CD4-positive, alpha-beta T cell (primary cell): ENCODE data around the gene ZCCHC2. TPM values are rescaled to one million over a fixed set of nuclear protein-coding genes. Genes with fewer than 3 reads are reported as not detected.
A peak's percentile ranks its signal among the peaks of the same experiment; 100 is the strongest.

ENCODE experiments used
- ATAC-seq: fragments of 200-7000 bp; cut with Tn5 transposase; one replicate; pipeline ENCODE4 v1.10.0; 2022; ENCODE audit warnings: mild to moderate bottlenecking; ENCODE audit not compliant: poor library complexity
- CTCF ChIA-PET: fragments of 350-600 bp; sonication (Branson Sonifier 250); formaldehyde crosslinking; loops from one replicate; lab custom pipeline; 2021; ENCODE audit warnings: antibody characterized with exemption, inconsistent platforms; lab: Charles Lee
- POLR2A ChIA-PET: fragments of 350-600 bp; sonication (Branson Sonifier 250); formaldehyde crosslinking; loops from one replicate; lab custom pipeline; 2021; ENCODE audit warnings: antibody characterized with exemption, inconsistent platforms; lab: Charles Lee
- DNase-seq, 14 experiments: peaks; one replicate each; pipeline ENCODE4 v3.0.0-alpha.2; 2013 to 2020; ENCODE audit warnings: mixed read lengths in 2 of 14
- H3K27ac ChIP-seq, 2 donors: one replicate each; pipeline versions ENCODE4 v1.5.1 to v1.7.0; 2013; ENCODE audit warnings: low read length in 2 of 2, low read depth in 1 of 2, mild to moderate bottlenecking in 1 of 2
- H3K27me3 ChIP-seq, 2 experiments: 1 replicate in 1 of 2; 2 replicates in 1 of 2; pipeline versions ENCODE4 v1.6.1 to v1.7.0; 2013; ENCODE audit warnings: low read length in 2 of 2, control low read depth in 1 of 2, mild to moderate bottlenecking in 1 of 2, moderate library complexity in 1 of 2; ENCODE audit not compliant: insufficient read depth in 2 of 2, control insufficient read depth in 1 of 2
- H3K36me3 ChIP-seq: one replicate; pipeline ENCODE4 v1.6.1; 2013; ENCODE audit warnings: low read length, control low read depth; ENCODE audit not compliant: insufficient read depth
- H3K4me1 ChIP-seq: one replicate; pipeline ENCODE4 v1.6.1; 2013; ENCODE audit warnings: low read length, control low read depth; ENCODE audit not compliant: insufficient read depth
- H3K4me3 ChIP-seq: one replicate; pipeline ENCODE4 v1.5.1; 2013; ENCODE audit warnings: mild to moderate bottlenecking, low read length, moderate library complexity
- H3K9me3 ChIP-seq, 2 experiments: 1 replicate in 1 of 2; 2 replicates in 1 of 2; pipeline versions ENCODE4 v1.6.1 to v1.7.0; 2013; ENCODE audit warnings: low read length in 2 of 2, mild to moderate bottlenecking in 2 of 2, control low read depth in 1 of 2, moderate library complexity in 1 of 2; ENCODE audit not compliant: control insufficient read depth in 1 of 2, insufficient read depth in 1 of 2
- H3K27ac Mint-ChIP-seq: one replicate; pipeline ENCODE4 v1.8.0; 2020; ENCODE audit warnings: mixed read lengths
- H3K27me3 Mint-ChIP-seq: one replicate; pipeline ENCODE4 v1.8.0; 2021; ENCODE audit warnings: mixed read lengths
- H3K36me3 Mint-ChIP-seq: one replicate; pipeline ENCODE4 v1.8.0; 2021; ENCODE audit warnings: low read depth, mixed read lengths
- H3K4me1 Mint-ChIP-seq: one replicate; pipeline ENCODE4 v1.8.0; 2021; ENCODE audit warnings: low read depth, mixed read lengths
- H3K4me3 Mint-ChIP-seq: one replicate; pipeline ENCODE4 v1.8.0; 2020; ENCODE audit warnings: mild to moderate bottlenecking, mixed read lengths
- H3K9me3 Mint-ChIP-seq: one replicate; pipeline ENCODE4 v1.8.0; 2020; ENCODE audit warnings: mixed read lengths
- intact Hi-C, 2 experiments: fragments of 100-400 bp; cut with DNase I in 1 of 2; cut with micrococcal nuclease in 1 of 2; formaldehyde crosslinking; loops; one replicate each; pipeline versions ENCODE4 v1.15.1 to v1.9.0; 2023 to 2025; cut with DNase I, micrococcal nuclease
- total RNA-seq, 174 experiments: library from RNA in 2 of 174; stranded (reverse) in 2 of 174; gene quantifications; one replicate each; pipeline ENCODE4 v1.2.3 and lab custom pipeline; 2021 to 2026
- TF ChIP-seq, protein P1 (sequence below): fragments of 200-600 bp; IDR thresholded peaks from one replicate; pipeline ENCODE4 v1.8.0; 2022; ENCODE audit warnings: antibody characterized with exemption, mild to moderate bottlenecking

The ZCCHC2 gene
- total RNA-seq, 2 experiments from 2014 or later = 85.0 to 85.4 TPM

DNA sequence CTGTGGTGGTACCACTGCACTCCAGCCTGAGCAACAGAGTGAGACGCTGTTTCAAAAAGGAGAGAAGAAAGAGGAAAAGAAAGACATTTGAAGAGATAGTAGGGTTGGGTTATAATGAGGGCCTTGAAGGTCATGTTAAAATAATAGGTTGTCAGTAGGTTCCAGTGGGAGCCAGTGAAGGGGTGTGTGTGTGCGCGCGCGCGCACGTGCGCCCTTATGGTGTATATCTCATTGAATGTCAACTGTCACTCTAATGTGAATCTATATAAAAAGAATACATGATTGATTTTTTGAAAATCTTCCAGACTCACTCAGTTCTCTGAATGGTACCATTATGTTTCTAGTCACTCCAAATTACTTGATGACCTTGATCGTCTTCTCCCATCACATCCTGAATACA, 9.1 kb downstream of the ZCCHC2 start:
- Histone ChIP-seq H3K36me3 (peaks cover 4% of the 10 kb centered on the region), H3K27me3 (no peaks in the 10 kb centered on the region), H3K4me3 (no peak overlapping the region), H3K27ac (no peak overlapping the region), H3K9me3 (no peaks in the 10 kb centered on the region), H3K4me1 (peaks cover 41% of the 10 kb centered on the region)
- H3K9me3 Mint-ChIP-seq = no peaks in the 10 kb centered on the region
- ATAC-seq (no peak), DNase-seq (no peak)
- no peak overlapping the region for H3K27ac Mint-ChIP-seq
- intact Hi-C loops = no loop called here
- CTCF ChIA-PET = no interaction called here
- H3K27me3 Mint-ChIP-seq = no peaks in the 10 kb centered on the region
- H3K36me3 Mint-ChIP-seq = peaks cover 13% of the 10 kb centered on the region
- peaks cover 87% of the 10 kb centered on the region for H3K4me1 Mint-ChIP-seq
- no peak overlapping the region for H3K4me3 Mint-ChIP-seq
- POLR2A ChIA-PET = no interaction called here
- TF ChIP-seq, protein P1, sequence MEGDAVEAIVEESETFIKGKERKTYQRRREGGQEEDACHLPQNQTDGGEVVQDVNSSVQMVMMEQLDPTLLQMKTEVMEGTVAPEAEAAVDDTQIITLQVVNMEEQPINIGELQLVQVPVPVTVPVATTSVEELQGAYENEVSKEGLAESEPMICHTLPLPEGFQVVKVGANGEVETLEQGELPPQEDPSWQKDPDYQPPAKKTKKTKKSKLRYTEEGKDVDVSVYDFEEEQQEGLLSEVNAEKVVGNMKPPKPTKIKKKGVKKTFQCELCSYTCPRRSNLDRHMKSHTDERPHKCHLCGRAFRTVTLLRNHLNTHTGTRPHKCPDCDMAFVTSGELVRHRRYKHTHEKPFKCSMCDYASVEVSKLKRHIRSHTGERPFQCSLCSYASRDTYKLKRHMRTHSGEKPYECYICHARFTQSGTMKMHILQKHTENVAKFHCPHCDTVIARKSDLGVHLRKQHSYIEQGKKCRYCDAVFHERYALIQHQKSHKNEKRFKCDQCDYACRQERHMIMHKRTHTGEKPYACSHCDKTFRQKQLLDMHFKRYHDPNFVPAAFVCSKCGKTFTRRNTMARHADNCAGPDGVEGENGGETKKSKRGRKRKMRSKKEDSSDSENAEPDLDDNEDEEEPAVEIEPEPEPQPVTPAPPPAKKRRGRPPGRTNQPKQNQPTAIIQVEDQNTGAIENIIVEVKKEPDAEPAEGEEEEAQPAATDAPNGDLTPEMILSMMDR = no peak

DNA sequence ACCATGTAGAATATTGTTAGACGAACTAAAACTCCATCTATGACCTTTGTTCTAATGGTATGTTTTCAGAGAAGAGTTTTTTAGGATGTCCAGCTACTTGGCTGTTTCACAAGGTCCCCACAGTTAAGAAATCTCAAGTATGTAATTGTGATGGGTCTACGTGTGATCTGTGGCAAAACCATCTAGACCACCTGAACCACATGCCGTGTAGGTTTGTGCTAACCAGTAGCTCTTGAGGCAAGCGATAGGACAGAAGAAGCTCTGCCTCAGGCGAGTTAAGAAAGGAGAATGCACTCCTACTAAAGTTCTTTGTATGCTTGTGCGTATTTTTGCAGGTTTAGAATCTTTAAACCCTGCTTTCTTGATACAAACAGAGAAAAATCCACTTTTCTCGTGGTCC, 13.2 kb downstream of the ZCCHC2 start:
- Mint-ChIP-seq H3K27me3 (no peaks in the 10 kb centered on the region), H3K4me3 (no peak overlapping the region), H3K27ac (no peak overlapping the region), H3K36me3 (peaks cover 36% of the 10 kb centered on the region), H3K4me1 (peaks cover 74% of the 10 kb centered on the region), H3K9me3 (no peaks in the 10 kb centered on the region)
- Histone ChIP-seq H3K9me3 (no peaks in the 10 kb centered on the region), H3K4me1 (peaks cover 33% of the 10 kb centered on the region), H3K27ac (no peak overlapping the region), H3K36me3 (peaks cover 20% of the 10 kb centered on the region), H3K27me3 (no peaks in the 10 kb centered on the region), H3K4me3 (no peak overlapping the region)
- ATAC-seq = no peak
- TF ChIP-seq, protein P1 = no peak
- ChIA-PET POLR2A (no interaction called here), CTCF (no interaction called here)
- DNase-seq = no peak
- intact Hi-C loops = no loop called here

DNA sequence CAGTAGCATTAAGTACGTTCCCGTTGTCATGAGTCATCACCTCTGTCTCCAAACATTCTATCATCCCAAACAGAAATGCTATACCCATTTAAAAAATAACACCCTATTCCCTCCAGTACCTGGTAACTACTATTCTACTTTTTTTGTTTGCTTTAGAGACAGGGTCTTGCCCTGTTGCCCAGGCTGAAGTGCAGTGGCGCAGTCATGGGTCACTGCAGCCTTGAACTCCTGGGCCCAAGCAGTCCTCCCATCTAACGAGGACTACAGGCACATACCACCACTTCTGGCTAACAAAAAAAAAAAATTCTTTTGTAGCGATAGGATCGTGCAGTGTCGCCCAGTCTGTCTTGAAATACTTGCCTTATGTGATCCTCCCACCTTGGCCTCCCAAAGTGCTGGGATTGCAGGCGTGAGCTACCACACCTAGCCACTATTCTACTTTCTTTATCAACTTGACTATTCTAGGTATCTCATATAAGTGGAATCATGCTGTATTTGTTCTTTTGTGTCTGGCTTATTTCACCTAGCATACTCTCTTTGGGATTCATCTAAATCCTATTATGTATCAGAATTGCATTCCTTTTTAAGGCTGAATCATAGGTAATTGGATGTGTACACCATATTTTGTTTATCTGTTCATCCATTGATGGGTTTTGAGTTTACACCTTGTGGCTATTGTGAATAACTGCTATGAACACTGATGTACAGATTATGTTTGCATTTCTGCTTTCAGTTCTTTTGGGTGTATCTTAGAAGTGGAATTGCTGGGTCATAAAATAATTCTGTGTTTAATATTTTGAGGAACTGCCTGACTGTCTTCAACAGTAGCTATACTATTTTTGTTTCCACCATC, 14.4 kb downstream of the ZCCHC2 start:
- ChIA-PET POLR2A (no interaction called here), CTCF (interaction anchor here (0.6 to 1.4 kb wide), 2 partner anchors 10 to 30 kb away, joined by 3 to 4 read pairs; no protein-coding TSS in a partner anchor)
- Mint-ChIP-seq H3K27ac (no peak overlapping the region), H3K4me3 (peak overlapping the region; percentile 20), H3K9me3 (no peaks in the 10 kb centered on the region), H3K27me3 (no peaks in the 10 kb centered on the region), H3K36me3 (peaks cover 41% of the 10 kb centered on the region), H3K4me1 (peaks cover 62% of the 10 kb centered on the region)
- intact Hi-C loops = no loop called here
- peaks cover 25% of the 10 kb centered on the region for H3K4me1 ChIP-seq
- no peak overlapping the region for H3K27ac ChIP-seq
- peaks cover 29% of the 10 kb centered on the region for H3K36me3 ChIP-seq
- DNase-seq = no peak
- H3K9me3 ChIP-seq = no peaks in the 10 kb centered on the region
- TF ChIP-seq, protein P1 = no peak
- no peak for ATAC-seq
- H3K27me3 ChIP-seq = no peaks in the 10 kb centered on the region
- no peak overlapping the region for H3K4me3 ChIP-seq
